ENCODE data around the gene TRPV4. TPM values are rescaled to one million over a fixed set of nuclear protein-coding genes. Genes with fewer than 3 reads are reported as not detected.
"Not testable (repeated sequence)": the region's sequence is repeated elsewhere in the genome, so short reads cannot be mapped to it uniquely, and the experiment has no call there.

Gene TRPV4
- polyA plus RNA-seq, 1 donor = 0.75 TPM

- DNase-seq (ENCODE audit: low read depth) = no peak
These were observed 27.8 kb upstream of the TRPV4 start for GRCh38 chr12:109860977-109861376.

DNA sequence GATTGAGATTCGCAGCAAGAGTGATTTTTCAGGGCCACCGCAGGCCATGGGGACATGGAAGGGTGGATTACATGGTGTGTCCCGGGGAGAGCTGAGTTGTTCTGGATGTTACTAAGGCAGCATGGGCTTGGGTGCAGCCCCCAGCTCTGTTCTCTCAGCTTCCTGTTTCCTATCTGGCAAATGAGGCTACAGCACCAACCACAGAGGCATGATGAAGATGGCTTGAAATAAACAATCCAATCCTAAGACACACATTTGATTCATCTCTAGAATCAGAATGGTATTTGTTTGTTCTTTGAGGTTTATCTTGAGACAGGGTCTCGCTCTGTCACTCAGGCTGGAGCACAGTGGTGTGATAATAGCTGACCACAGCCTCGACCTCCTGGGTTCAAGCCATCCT lies 25.6 kb upstream of the TRPV4 start:
- DNase-seq (ENCODE audit: low read depth) = no peak

DNA sequence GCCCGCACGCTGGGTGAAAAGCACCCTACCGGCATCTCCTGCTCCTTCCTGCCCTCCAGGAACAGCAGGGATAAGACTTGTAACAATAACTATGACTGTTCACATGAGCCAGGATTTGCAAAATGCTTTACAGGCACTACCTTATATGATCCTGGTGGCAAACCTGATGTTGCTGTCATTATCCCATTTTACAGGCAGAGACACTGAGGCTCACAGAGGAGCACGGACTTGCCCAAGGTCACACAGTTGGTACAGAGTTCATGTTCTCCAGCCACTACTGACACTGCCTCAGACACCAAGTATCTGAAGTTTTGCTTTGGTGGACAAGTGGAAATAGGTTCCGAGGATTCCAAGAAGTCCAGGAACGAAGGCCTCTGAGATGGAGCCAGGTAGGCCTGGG lies 24.5 kb upstream of the TRPV4 start:
- DNase-seq (ENCODE audit: low read depth) = no peak

DNA sequence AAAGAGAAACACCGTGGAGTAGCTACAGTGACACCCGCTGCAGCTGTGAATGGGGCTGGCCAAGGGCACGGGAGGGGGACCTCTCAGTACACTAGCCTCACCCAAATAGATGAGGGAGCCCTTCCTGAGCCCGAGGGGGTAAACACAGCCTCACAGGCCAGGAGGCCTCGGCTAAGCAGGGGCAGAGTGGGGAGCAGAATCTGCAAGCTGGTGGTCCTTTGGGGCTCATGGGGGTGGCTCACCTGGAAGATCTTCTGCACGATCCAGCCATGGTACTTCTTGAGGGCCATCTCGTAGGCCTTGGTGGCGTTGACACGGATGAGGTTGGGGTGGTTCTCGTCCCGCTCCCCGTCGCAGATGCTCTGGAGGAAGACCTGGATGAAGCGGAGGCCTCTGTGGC lies 22.2 kb upstream of the TRPV4 start:
- no peak for DNase-seq (ENCODE audit: low read depth)

DNA sequence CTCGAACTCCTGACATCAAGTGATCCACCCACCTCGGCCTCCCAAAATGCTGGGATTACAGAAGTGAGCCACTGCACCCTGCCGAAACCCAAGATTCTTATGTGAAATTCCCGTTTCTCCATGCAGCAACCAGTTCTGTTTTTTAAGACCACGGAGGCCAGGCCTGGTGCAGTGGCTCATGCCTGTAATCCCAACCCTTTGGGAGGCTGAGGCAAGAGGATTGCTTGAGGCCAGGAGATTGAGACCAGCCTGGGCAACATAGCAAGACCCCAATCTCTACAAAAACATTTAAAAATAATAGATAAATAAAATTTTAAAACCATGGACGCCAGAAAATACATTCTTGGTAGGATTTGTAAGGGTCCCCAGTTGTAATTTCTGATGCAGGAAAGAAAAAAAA lies 17.3 kb upstream of the TRPV4 start:
- not testable (repeated sequence) for DNase-seq (ENCODE audit: low read depth)

DNA sequence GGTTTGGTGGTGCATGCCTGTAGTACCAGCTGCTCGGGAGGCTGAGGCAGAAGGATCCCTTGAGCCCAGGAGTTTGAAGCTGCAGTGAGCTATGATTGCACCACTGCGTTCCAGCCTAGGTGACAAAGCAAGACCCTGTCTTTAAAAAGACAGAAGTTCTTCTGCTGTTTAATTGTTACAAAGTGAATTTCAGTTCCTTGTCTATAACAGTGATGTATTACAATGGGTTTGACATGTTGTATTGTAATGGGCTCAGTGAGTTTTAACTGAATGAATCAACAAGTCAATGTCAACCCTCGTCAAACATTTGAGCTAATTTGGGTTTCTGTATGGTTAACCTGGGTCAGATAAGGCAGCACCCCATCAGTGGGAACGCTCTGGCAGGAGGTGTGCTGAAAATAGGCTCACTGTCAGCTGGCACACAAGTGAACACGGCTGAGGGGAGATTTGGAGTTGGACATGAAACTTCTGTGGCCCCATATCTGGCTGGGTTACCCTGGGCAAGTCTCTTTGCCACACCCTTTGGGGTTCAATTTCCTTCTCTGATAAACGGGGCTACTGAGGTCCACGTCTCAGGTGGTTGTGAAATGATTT lies 14.0 kb upstream of the TRPV4 start:
- no peak for DNase-seq (ENCODE audit: low read depth)

DNA sequence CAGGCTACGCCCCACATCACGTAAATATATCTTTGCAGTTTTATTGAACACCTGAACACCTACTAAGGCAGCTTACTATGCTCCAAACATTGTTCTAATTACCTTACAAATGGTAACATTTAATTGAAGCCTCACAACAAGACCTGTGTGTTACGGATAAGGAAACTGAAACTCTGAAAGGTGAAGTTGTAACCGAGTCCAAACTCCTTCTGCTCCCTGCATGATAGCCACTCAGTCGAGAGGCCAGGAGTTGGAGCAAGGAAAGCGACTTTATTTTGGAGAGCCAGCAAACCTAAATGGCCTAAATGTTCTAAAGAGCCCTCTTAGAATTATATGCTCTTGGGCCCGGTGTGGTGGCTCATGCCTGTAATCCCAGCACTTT lies 12.6 kb upstream of the TRPV4 start:
- DNase-seq (ENCODE audit: low read depth) = no peak

- no peak for DNase-seq (ENCODE audit: low read depth)
These were observed 12.0 kb upstream of the TRPV4 start for GRCh38 chr12:109844983-109845823.

- no peak for DNase-seq (ENCODE audit: low read depth)
These were observed 10.9 kb upstream of the TRPV4 start for GRCh38 chr12:109844091-109844490.

DNA sequence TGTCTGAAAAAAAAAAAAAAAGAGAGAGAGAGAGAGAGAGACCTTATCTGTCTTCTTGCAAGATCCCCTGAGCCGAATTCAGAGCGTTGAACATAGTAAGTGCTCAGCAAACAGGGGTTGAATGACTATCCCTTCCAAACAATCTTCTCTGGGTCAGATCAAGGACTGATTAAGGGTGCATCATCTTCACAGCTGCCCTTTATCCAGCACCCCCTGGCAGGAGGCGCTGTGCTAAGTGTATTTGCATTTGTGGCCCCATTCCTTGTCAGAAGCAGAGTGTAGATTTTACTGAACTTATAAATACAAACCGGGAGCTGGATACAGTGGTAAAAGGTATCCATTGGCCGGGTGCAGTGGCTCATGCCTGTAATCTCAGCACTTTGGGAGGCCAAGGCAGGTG lies 8.8 kb upstream of the TRPV4 start:
- no peak for DNase-seq (ENCODE audit: low read depth)

GRCh38 chr12:109841356-109841755 lies 8.2 kb upstream of the TRPV4 start:
- no peak for DNase-seq (ENCODE audit: low read depth)

GRCh38 chr12:109840305-109841074 lies 7.3 kb upstream of the TRPV4 start:
- no peak for DNase-seq (ENCODE audit: low read depth)

DNA sequence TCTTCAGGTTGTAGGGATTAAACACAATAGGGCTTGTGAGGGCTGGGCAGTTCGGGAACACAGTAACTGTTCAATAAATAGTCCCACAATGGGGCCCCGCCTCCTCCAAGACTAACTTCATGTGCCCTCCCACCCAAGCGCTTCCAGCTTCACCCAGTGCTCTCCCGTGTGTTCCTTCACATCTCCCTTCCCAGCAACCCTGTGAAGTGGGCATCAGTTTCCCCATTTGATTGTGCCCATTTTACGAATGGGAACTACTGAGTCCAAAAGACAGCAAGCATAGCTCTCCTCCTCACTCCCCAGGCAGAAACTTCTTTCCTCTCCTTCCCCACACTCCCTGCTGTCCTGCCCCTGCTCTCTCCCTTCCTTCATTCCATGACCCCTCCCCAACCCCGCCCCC lies 6.2 kb upstream of the TRPV4 start:
- DNase-seq (ENCODE audit: low read depth) = no peak

DNA sequence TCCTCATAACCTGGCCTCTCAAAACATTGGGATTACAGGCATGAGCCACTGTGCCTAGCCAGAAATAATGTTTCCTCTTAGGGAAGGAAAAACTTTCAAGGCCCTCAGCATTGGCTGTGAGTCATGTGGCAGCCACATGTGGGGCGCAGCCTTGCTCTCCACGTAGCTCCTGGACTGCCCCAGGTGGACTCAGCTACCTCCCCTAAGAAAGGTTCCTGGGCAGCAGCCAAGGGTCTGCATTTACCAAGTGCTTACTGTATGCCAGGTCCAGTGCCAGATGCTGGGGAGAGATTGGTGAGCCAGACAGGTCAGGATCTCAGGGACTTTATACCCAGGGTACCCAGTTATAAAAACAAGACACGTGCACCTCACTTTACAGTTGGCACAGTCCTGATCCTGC lies 3.7 kb upstream of the TRPV4 start:
- DNase-seq (ENCODE audit: low read depth) = no peak

DNA sequence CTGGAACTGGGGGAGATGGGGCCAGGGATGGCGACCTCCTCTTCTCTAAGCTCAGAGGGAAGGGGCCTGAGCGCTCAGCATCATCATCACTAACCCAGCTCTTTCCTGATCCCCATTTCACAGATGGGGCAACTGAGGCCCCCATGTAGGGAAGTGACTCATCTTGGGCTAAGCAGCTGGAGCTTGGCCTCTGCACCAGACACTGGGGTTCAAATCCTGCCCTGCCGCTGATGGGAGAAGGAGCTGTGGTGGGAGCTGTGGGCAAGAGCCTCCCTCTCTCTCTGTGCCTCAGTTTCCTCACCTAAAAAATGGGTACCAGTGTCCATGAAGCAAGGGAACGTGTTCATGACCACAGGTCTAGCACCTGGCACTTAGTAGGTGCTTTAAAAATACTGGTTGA lies 2.6 kb upstream of the TRPV4 start:
- no peak for DNase-seq (ENCODE audit: low read depth)

- no peak for DNase-seq (ENCODE audit: low read depth)
These were observed 474 bp downstream of the TRPV4 start for GRCh38 chr12:109832541-109833306.

- DNase-seq (ENCODE audit: low read depth) = no peak
These were observed 1.3 kb downstream of the TRPV4 start for GRCh38 chr12:109831929-109832328.

- DNase-seq (ENCODE audit: low read depth) = no peak
These were observed 1.8 kb downstream of the TRPV4 start for GRCh38 chr12:109831365-109831764.

DNA sequence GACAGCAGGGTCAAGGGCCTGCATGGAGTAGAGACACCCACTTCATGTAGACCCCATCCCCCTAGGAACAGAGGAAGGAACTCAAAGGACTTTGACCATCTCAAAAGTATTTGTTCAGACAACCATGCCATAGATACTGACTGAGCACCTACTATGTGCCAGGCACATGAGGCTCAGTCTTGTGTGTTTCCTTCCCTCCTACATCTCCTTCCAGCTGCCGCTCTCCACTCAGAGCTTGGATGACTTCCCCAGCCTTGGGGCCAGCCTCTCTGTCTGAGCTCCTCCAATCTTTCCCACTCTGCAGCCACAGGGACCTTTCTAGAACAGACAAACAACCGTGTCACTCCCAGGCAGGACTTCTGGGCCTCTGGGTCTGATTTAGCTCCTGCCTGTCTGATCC lies 2.5 kb downstream of the TRPV4 start:
- DNase-seq (ENCODE audit: low read depth) = no peak

DNA sequence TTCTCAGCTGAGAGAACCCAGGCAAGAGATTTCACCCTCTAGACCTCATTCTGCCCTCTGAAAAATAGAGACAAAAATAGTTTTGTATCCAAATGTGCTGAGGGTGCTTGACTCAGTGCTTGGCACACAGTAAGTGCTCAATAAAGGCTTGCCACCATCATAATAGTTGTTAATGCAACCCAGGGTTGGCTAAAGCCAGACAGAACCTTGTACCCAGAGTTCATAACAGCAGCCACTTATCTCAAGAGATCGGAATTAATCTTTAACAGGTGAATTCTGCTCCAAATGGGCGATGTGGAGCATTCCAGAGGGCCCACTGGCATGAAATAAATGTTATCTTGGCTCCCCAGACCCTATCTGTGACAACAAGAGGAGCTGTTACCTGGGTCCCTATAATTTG lies 2.9 kb downstream of the TRPV4 start:
- DNase-seq (ENCODE audit: low read depth) = no peak

- no peak for DNase-seq (ENCODE audit: low read depth)
These were observed 3.5 kb downstream of the TRPV4 start for GRCh38 chr12:109829667-109830066.

All from forelimb muscle (tissue), 1 donor.